HepG2 (cell line): ENCODE data around the gene SGF29. TPM values are rescaled to one million over a fixed set of nuclear protein-coding genes. Genes with fewer than 3 reads are reported as not detected.

ENCODE experiments used
- KDM2A ChIP-seq: sonication (generic); formaldehyde crosslinking; IDR thresholded peaks from 2 replicates; pipeline ENCODE4 v1.4.0; 2020; ENCODE audit warnings: low read depth, missing genetic modification reagents, borderline replicate concordance
- KDM5A ChIP-seq: fragments of 200-600 bp; sonication (generic); IDR thresholded peaks from 2 replicates; pipeline ENCODE4 v1.7.0; 2018; ENCODE audit warnings: antibody characterized with exemption, mild to moderate bottlenecking, low read length, borderline replicate concordance
- NFKB2 ChIP-seq: sonication (generic); formaldehyde crosslinking; IDR thresholded peaks from 2 replicates; pipeline ENCODE4 v1.4.0; 2020; ENCODE audit warnings: missing genetic modification reagents, borderline replicate concordance
- NR2C2 ChIP-seq: sonication (generic); formaldehyde crosslinking; IDR thresholded peaks from 2 replicates; pipeline ENCODE4 v1.4.0; 2020; ENCODE audit warnings: missing genetic modification reagents, mild to moderate bottlenecking, moderate library complexity, borderline replicate concordance
- SRSF4 ChIP-seq: fragments of 200-400 bp; formaldehyde crosslinking; IDR thresholded peaks from one replicate; pipeline ENCODE4 v1.6.1; 2018; ENCODE audit warnings: mild to moderate bottlenecking, low read depth, low read length, moderate library complexity; ENCODE audit not compliant: poor library complexity, severe bottlenecking
- ZNF234 ChIP-seq: sonication (generic); formaldehyde crosslinking; conservative IDR thresholded peaks from 2 replicates; pipeline ENCODE4 v1.5.1; 2020; ENCODE audit warnings: mild to moderate bottlenecking, missing genetic modification reagents
- polyA plus RNA-seq, 8 experiments: library from polyadenylated mRNA; depleted of rRNA in 3 of 8; stranded (reverse) in 7 of 8; unstranded in 1 of 8; fragments of >200 nt; fragmentation: Illumina TruSeq in 4 of 8; extraction: Trizol in 4 of 8; gene quantifications; 2 replicates each; pipeline versions ENCODE4 v1.2.1 to v1.2.3, GENCODE V29; 2011 to 2016; ENCODE audit warnings: low read depth in 4 of 8, missing spikeins in 1 of 8, mixed read lengths in 1 of 8; ENCODE audit not compliant: insufficient read depth in 1 of 8
- total RNA-seq, 5 experiments: library from RNA; depleted of rRNA; stranded (reverse); fragments of >200 nt; fragmentation: Illumina TruSeq; extraction: Trizol; gene quantifications; 2 replicates each; pipeline ENCODE4 v1.2.3, GENCODE V29; 2016; ENCODE audit warnings: low read depth in 1 of 5
- TF ChIP-seq, protein P1 (sequence below): sonication (generic); formaldehyde crosslinking; IDR thresholded peaks from 2 replicates; pipeline ENCODE4 v1.4.0; 2020; ENCODE audit warnings: missing genetic modification reagents
- TF ChIP-seq, protein P2 (sequence below): IDR thresholded peaks from 2 replicates; pipeline ENCODE4 v1.6.1; 2018; ENCODE audit warnings: missing genetic modification reagents
- TF ChIP-seq, protein P3 (sequence below): sonication (generic); formaldehyde crosslinking; IDR thresholded peaks from 2 replicates; pipeline ENCODE4 v1.4.0; 2020; ENCODE audit warnings: mild to moderate bottlenecking, missing genetic modification reagents

The SGF29 gene
- total and polyA plus RNA-seq, 2 of the 13 experiments (the other 11 are each of a cell fraction or from before 2014, with no cell fraction given): 5.0 to 29.4 TPM

DNA sequence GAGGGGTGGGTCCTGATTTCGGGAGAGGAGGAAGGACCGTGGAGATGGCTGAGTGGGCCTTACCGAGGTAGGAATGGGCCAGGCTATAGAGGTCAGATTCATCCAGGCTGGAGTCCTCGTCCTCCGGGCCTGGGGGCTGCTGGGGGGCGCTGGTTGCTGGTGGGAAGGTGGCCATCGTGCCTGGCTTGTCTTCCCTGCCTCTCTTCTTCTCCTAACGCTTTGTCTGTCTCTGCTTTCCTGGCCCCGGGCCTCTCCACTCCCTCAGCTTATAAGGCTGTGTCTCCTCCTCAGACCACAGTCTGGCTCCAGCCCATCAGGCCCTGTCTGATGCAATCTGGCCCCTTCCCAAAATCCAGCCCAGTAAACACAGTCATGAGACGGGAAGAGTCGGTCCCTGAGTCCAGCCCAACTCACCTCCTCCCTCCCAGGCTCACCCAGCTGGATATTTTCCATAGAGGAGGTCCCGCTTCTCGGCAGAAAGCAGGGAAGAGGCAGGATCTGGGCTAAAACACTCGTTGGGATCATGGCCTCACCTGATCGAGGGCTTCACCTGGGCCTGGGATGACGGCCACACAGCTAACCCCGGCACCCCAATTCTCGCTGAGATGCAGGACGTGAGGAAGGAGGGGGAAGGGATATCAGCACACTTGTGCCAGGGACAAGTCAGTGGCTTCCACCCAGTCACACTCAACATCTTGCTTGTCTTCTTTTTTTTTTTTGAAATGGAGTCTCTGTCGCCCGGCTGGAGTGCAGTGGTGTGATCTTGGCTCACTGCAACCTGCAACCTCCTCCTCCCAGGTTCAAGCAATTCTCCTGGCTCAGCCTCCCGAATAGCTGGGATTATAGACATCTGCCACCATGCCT is 14.8 kb upstream of the SGF29 start, which contains the start of gene NUPR1 (continued):
- TF ChIP-seq KDM5A (no peak), KDM2A (CRISPR knock-in tag) (peak; percentile 60; the same call in 1 of the 2 replicates), ZNF234 (CRISPR knock-in tag) (no peak; the same call in 1 of the 2 replicates), NR2C2 (CRISPR knock-in tag) (0 out of 2 replicates have a peak, but pooled peaks have one; percentile 2), SRSF4 (no peak), NFKB2 (CRISPR knock-in tag) (peak; percentile 68; the same call in 1 of the 2 replicates)
- TF ChIP-seq, protein P1, sequence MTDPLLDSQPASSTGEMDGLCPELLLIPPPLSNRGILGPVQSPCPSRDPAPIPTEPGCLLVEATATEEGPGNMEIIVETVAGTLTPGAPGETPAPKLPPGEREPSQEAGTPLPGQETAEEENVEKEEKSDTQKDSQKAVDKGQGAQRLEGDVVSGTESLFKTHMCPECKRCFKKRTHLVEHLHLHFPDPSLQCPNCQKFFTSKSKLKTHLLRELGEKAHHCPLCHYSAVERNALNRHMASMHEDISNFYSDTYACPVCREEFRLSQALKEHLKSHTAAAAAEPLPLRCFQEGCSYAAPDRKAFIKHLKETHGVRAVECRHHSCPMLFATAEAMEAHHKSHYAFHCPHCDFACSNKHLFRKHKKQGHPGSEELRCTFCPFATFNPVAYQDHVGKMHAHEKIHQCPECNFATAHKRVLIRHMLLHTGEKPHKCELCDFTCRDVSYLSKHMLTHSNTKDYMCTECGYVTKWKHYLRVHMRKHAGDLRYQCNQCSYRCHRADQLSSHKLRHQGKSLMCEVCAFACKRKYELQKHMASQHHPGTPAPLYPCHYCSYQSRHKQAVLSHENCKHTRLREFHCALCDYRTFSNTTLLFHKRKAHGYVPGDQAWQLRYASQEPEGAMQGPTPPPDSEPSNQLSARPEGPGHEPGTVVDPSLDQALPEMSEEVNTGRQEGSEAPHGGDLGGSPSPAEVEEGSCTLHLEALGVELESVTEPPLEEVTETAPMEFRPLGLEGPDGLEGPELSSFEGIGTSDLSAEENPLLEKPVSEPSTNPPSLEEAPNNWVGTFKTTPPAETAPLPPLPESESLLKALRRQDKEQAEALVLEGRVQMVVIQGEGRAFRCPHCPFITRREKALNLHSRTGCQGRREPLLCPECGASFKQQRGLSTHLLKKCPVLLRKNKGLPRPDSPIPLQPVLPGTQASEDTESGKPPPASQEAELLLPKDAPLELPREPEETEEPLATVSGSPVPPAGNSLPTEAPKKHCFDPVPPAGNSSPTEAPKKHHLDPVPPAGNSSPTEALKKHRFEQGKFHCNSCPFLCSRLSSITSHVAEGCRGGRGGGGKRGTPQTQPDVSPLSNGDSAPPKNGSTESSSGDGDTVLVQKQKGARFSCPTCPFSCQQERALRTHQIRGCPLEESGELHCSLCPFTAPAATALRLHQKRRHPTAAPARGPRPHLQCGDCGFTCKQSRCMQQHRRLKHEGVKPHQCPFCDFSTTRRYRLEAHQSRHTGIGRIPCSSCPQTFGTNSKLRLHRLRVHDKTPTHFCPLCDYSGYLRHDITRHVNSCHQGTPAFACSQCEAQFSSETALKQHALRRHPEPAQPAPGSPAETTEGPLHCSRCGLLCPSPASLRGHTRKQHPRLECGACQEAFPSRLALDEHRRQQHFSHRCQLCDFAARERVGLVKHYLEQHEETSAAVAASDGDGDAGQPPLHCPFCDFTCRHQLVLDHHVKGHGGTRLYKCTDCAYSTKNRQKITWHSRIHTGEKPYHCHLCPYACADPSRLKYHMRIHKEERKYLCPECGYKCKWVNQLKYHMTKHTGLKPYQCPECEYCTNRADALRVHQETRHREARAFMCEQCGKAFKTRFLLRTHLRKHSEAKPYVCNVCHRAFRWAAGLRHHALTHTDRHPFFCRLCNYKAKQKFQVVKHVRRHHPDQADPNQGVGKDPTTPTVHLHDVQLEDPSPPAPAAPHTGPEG: no peak; the same call in 1 of the 2 replicates
- TF ChIP-seq, protein P2, sequence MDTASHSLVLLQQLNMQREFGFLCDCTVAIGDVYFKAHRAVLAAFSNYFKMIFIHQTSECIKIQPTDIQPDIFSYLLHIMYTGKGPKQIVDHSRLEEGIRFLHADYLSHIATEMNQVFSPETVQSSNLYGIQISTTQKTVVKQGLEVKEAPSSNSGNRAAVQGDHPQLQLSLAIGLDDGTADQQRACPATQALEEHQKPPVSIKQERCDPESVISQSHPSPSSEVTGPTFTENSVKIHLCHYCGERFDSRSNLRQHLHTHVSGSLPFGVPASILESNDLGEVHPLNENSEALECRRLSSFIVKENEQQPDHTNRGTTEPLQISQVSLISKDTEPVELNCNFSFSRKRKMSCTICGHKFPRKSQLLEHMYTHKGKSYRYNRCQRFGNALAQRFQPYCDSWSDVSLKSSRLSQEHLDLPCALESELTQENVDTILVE (CRISPR knock-in tag): peak; percentile 77; the same call in 1 of the 2 replicates
- TF ChIP-seq, protein P3, sequence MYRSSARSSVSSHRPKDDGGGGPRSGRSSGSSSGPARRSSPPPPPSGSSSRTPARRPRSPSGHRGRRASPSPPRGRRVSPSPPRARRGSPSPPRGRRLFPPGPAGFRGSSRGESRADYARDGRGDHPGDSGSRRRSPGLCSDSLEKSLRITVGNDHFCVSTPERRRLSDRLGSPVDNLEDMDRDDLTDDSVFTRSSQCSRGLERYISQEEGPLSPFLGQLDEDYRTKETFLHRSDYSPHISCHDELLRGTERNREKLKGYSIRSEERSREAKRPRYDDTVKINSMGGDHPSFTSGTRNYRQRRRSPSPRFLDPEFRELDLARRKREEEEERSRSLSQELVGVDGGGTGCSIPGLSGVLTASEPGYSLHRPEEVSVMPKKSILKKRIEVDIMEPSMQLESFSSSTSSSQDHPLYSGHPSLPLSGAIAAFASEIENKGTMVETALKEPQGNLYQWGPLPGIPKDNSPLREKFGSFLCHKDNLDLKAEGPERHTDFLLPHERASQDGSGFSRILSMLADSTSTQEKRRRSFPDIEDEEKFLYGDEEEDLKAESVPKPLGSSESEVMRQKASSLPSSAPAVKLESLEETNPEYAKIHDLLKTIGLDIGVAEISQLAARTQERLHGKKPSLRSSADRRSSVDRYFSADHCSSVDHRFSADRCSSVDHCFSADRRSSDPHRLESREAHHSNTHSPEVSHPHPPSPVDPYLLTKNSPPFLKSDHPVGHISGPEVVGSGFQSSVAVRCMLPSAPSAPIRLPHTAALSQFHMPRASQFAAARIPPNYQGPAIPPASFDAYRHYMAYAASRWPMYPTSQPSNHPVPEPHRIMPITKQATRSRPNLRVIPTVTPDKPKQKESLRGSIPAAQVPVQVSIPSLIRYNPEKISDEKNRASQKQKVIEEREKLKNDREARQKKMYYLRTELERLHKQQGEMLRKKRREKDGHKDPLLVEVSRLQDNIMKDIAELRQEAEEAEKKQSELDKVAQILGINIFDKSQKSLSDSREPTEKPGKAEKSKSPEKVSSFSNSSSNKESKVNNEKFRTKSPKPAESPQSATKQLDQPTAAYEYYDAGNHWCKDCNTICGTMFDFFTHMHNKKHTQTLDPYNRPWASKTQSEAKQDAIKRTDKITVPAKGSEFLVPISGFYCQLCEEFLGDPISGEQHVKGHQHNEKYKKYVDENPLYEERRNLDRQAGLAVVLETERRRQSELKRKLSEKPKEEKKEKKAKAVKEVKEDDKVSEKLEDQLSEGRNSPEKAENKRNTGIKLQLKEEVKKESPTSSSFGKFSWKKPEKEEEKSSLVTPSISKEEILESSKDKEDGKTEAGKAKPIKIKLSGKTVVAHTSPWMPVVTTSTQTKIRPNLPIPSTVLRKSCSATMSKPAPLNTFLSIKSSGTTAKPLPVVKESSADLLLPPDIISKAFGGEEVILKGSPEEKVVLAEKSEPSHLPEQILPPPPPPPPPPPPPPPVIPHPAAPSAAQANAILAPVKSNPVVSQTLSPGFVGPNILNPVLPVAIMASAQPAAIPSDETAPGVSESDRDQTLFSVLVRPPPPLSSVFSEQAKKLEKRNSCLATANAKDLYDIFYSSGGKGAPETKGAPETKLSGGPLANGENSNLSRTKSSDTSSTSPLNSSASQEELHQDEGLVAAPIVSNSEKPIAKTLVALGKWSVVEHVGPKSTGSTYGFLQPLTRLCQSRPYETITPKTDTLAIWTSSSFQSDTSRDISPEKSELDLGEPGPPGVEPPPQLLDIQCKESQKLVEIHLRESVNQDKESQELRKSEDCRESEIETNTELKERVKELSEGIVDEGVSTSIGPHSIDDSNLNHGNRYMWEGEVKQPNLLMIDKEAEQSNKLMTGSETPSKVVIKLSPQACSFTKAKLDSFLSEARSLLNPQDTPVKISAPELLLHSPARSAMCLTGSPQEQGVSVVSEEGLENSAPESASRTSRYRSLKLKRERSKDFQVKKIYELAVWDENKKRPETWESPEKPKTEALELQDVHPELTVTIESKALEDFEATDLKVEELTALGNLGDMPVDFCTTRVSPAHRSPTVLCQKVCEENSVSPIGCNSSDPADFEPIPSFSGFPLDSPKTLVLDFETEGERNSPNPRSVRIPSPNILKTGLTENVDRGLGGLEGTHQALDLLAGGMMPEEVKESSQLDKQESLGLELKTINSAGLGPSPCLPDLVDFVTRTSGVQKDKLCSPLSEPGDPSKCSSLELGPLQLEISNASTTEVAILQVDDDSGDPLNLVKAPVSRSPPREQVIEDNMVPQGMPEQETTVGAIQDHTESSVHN (CRISPR knock-in tag): no peak; the same call in 1 of the 2 replicates
